Esophagus squamous epithelium (tissue), 5 donors: ENCODE measurements around the gene MS4A10. TPM values are rescaled to one million over a fixed set of nuclear protein-coding genes. Genes with fewer than 3 reads are reported as not detected.

Source experiments
- DNase-seq: peaks from one replicate; lab custom pipeline; 2025; lab: John Stamatoyannopoulos, UW
- H3K27ac ChIP-seq, 4 donors: fragments of 200-600 bp; sonication (generic); one replicate each; pipeline ENCODE4 v1.5.1; 2016 to 2019; ENCODE audit warnings: mild to moderate bottlenecking in 1 of 4
- H3K27me3 ChIP-seq, 4 donors: fragments of 200-600 bp; sonication (generic); 1 replicate in 3 of 4; 2 replicates in 1 of 4; pipeline versions ENCODE4 v1.5.1 to v1.6.0; 2017 to 2021; ENCODE audit warnings: antibody characterized with exemption in 1 of 4
- H3K36me3 ChIP-seq, 3 donors: fragments of 200-600 bp; sonication (generic); one replicate each; pipeline ENCODE4 v1.5.1; 2016 to 2019
- H3K4me1 ChIP-seq, 3 donors: fragments of 200-600 bp; sonication (generic); one replicate each; pipeline ENCODE4 v1.5.1; 2017 to 2019
- H3K4me3 ChIP-seq, 4 donors: fragments of 200-600 bp; sonication (generic); 1 replicate in 3 of 4; 2 replicates in 1 of 4; pipeline ENCODE4 v1.5.1; 2016 to 2019; ENCODE audit warnings: mild to moderate bottlenecking in 2 of 4, moderate library complexity in 1 of 4
- H3K9me3 ChIP-seq, 3 donors: fragments of 200-600 bp; sonication (generic); one replicate each; pipeline ENCODE4 v1.5.1; 2016 to 2019
- POLR2A ChIP-seq, 4 donors: fragments of 450-650 bp; IDR thresholded peaks; one replicate each; pipeline ENCODE4 v1.6.1; 2017; ENCODE audit warnings: antibody characterized with exemption in 4 of 4, mild to moderate bottlenecking in 4 of 4, moderate library complexity in 3 of 4
- WGBS, 2 donors: methylation state at CpG; one replicate each; pipeline ENCODE4 v1.1.5; 2018; 5-methylcytosine and 5-hydroxymethylcytosine counted together
- intact Hi-C: fragments of 100-400 bp; cut with DNase I; formaldehyde crosslinking; loops from one replicate; pipeline ENCODE4 v1.15.0; 2022
- total RNA-seq, 4 donors: library from RNA; depleted of rRNA; stranded (reverse); fragments of >200 nt; gene quantifications; one replicate each; pipeline ENCODE4 v1.1.0, GENCODE V29; 2016
- TF ChIP-seq, protein P1 (sequence below), 6 experiments: fragments of 450-650 bp in 4 of 6; fragments of 200-600 bp in 2 of 6; sonication (generic) in 2 of 6; IDR thresholded peaks; one replicate each; pipeline ENCODE4 v1.5.1; 2016 to 2019; ENCODE audit warnings: antibody characterized with exemption in 6 of 6, mild to moderate bottlenecking in 4 of 6, moderate library complexity in 4 of 6
- donor health status: DM: yes; HTN: yes; CAD: no.

The MS4A10 gene
- total RNA-seq, 4 donors from 2014 or later: not detected

DNA sequence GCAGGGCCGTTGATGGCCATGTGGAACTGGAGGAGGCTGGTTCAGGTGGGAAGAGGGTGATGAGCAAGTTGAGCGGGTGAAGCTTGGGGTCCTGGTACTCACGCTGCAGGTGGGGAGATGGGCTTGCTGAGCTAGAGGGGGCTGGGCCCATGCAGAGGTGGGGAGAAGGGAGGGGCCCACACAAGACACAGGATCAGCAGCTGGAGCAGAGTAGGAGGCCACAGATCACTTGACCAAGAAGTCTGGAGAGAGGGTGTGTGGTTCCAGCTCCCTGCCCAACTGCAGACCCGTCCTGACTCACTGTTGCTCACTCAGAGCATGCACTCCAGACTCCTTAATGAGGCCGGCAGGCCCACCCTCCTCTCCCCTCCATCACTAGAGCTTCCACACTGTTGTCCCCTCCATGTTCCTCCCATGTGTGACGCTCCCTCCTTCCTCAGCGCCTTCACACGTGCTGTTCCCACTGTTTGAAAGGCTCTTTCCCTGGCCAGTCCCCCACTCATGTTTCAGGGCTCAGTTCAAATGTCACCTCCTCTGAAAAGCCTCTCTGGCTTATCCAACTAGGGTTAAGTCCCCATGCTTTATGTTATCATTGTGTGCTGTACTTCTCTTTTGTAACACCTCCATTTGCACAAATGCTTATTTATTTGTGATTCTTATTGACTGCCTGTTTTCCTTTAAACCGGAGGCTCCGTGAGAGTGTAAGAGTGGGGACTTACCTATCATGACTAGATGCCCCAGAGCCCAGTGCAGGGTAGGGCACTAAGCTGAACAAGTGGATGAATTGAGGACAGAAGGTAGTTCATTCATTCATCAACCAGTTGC is 59.1 kb downstream of the MS4A10 start:
- H3K36me3 ChIP-seq: peaks cover under 1 to 41% (median 18%) of the 10 kb centered on the region in 3 donors
- WGBS, 2 donors: 38 to 55% methylated on average over 8 to 10 of the region's 10 CpGs

DNA sequence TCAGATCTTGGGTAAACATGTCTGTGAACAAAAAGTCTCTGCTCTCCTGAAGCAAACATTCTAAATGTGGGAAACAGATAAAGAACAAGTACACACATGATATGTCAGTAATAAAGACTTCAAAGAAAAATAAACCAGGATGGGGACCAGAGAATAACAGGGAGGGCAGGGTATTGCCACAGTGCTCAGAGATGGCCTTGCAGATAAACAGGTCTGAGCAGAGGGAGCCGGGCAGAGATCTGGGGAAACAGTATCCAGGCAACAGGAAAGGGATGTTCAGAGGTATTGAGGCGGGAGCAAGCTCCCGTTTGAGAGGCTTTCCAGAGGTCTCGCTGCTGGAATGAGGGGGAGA is 59.7 kb downstream of the MS4A10 start:
- Histone ChIP-seq H3K4me3 (peak overlapping the region in 1 of 4 donors; percentile 89), H3K36me3 (peaks cover 6 to 46% (median 24%) of the 10 kb centered on the region in 3 donors), H3K27me3 (no peaks in the 10 kb centered on the region), H3K9me3 (no peaks in the 10 kb centered on the region), H3K27ac (no peak overlapping the region), H3K4me1 (peaks cover 28 to 53% (median 36%) of the 10 kb centered on the region in 3 donors)
- DNase-seq: no peak
- TF ChIP-seq POLR2A (IDR thresholded peaks at IDR 0.05): no peak
- TF ChIP-seq, protein P1, sequence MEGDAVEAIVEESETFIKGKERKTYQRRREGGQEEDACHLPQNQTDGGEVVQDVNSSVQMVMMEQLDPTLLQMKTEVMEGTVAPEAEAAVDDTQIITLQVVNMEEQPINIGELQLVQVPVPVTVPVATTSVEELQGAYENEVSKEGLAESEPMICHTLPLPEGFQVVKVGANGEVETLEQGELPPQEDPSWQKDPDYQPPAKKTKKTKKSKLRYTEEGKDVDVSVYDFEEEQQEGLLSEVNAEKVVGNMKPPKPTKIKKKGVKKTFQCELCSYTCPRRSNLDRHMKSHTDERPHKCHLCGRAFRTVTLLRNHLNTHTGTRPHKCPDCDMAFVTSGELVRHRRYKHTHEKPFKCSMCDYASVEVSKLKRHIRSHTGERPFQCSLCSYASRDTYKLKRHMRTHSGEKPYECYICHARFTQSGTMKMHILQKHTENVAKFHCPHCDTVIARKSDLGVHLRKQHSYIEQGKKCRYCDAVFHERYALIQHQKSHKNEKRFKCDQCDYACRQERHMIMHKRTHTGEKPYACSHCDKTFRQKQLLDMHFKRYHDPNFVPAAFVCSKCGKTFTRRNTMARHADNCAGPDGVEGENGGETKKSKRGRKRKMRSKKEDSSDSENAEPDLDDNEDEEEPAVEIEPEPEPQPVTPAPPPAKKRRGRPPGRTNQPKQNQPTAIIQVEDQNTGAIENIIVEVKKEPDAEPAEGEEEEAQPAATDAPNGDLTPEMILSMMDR (IDR thresholded peaks at IDR 0.05): no peak
- intact Hi-C loops: no loop called here
- 31 to 44% methylated on average over 4 of the region's 4 CpGs for WGBS, 2 donors

More for the DNA sequence above, 59.1 kb downstream of the MS4A10 start:
- H3K9me3 ChIP-seq: no peaks in the 10 kb centered on the region
- peaks cover 28 to 53% (median 36%) of the 10 kb centered on the region in 3 donors for H3K4me1 ChIP-seq
- no peak for TF ChIP-seq POLR2A (IDR thresholded peaks at IDR 0.05)
- TF ChIP-seq, protein P1 (IDR thresholded peaks at IDR 0.05): no peak
- intact Hi-C loops: no loop called here
- no peaks in the 10 kb centered on the region for H3K27me3 ChIP-seq
- peak overlapping the region in 2 of 4 donors; percentile 63 to 89 for H3K4me3 ChIP-seq
- H3K27ac ChIP-seq: peak overlapping the region in 2 of 4 donors; percentile 84 to 86
- no peak for DNase-seq

DNA sequence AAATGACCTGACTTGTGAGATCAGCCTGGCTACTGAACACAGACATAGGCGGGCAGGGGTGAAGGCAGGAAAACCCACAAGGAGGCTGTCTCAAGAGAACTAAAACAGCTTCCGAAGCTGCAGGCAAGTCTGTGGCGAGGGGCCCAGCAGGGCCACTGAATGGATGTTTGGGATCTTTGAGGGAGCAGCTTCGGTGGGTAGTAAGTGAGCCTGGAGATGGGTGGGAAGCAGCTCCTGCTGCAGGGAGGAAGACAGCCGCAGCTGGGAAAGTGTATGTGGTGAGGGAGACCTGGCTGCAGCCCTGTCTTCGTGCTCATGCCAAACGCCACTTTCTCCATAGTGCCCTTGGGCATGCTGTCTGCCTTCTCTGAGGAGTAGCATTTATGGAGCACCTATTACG is 60.2 kb downstream of the MS4A10 start:
- H3K27me3 ChIP-seq: no peaks in the 10 kb centered on the region
- WGBS, 2 donors: 76 to 83% methylated on average over 7 of the region's 8 CpGs
- intact Hi-C loops: no loop called here
- no peaks in the 10 kb centered on the region for H3K9me3 ChIP-seq
- H3K4me3 ChIP-seq: no peak overlapping the region
- TF ChIP-seq, protein P1 (IDR thresholded peaks at IDR 0.05): no peak
- no peak for TF ChIP-seq POLR2A (IDR thresholded peaks at IDR 0.05)
- H3K4me1 ChIP-seq: peaks cover 28 to 48% (median 36%) of the 10 kb centered on the region in 3 donors
- no peak overlapping the region for H3K27ac ChIP-seq
- peaks cover 11 to 51% (median 29%) of the 10 kb centered on the region in 3 donors for H3K36me3 ChIP-seq
- no peak for DNase-seq

DNA sequence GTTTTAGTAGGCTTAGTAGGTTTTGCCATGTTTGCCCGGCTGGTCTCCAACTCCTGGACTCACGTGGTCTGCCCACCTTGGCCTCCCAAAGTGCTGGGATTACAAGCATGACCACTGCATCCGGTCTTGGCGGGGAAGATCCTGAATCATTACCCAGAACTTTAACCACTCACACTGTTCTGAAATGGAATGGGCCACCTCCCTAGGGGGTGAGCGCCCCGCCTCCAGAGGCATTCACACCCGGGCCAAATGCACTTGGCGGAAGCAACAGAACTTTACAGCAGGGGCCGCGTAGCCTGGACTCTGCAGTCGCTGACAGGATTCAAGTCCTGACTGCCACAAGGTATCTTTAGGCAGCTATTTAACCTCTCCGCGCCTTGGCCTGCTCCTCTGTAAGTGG is 62.1 kb downstream of the MS4A10 start:
- no peaks in the 10 kb centered on the region for H3K27me3 ChIP-seq
- H3K36me3 ChIP-seq: peaks cover 24 to 71% (median 34%) of the 10 kb centered on the region in 3 donors
- H3K9me3 ChIP-seq: no peaks in the 10 kb centered on the region
- peaks cover 22 to 33% (median 26%) of the 10 kb centered on the region in 3 donors for H3K4me1 ChIP-seq
- TF ChIP-seq POLR2A (IDR thresholded peaks at IDR 0.05): no peak
- H3K4me3 ChIP-seq: no peak overlapping the region
- intact Hi-C loops: no loop called here
- DNase-seq: no peak
- H3K27ac ChIP-seq: no peak overlapping the region
- WGBS, 2 donors: 74 to 83% methylated on average over 2 to 9 of the region's 13 CpGs

DNA sequence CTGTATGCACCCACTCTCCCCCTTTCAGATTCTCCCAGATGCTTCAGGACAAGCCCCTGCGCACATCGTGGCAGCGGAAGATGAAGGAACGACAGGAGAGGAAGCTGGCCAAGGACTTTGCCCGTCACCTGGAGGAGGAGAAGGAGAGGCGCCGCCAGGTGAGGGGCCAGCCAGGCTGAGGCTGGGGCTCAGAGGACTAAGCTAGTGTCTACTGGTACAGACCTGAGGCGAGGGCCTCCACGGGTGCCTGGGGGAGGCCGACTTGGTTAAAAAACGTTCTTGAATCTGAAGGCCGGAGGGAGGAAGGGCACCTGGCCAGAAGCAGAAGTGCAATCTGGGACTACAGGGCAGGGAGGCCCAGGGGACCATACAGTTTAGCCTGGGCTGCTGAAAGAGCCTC is 62.8 kb downstream of the MS4A10 start:
- Histone ChIP-seq H3K4me3 (no peak overlapping the region), H3K27ac (no peak overlapping the region), H3K9me3 (no peaks in the 10 kb centered on the region), H3K4me1 (peaks cover 17 to 27% (median 20%) of the 10 kb centered on the region in 3 donors), H3K27me3 (no peaks in the 10 kb centered on the region), H3K36me3 (peaks cover 24 to 77% (median 34%) of the 10 kb centered on the region in 3 donors)
- TF ChIP-seq POLR2A (IDR thresholded peaks at IDR 0.05): no peak
- TF ChIP-seq, protein P1 (IDR thresholded peaks at IDR 0.05): no peak
- WGBS, 2 donors: 77 to 86% methylated on average over 6 to 8 of the region's 12 CpGs
- intact Hi-C loops: no loop called here
- DNase-seq: no peak
